ENCODE measurements around the gene ZRANB1. TPM values are rescaled to one million over a fixed set of nuclear protein-coding genes. Genes with fewer than 3 reads are reported as not detected.
A peak's percentile ranks its signal among the peaks of the same experiment; 100 is the strongest.

ZRANB1 gene
- total and polyA plus RNA-seq, 2 of the 4 experiments (the other 2 are of a cell fraction) = 11.2 to 24.7 TPM

DNA sequence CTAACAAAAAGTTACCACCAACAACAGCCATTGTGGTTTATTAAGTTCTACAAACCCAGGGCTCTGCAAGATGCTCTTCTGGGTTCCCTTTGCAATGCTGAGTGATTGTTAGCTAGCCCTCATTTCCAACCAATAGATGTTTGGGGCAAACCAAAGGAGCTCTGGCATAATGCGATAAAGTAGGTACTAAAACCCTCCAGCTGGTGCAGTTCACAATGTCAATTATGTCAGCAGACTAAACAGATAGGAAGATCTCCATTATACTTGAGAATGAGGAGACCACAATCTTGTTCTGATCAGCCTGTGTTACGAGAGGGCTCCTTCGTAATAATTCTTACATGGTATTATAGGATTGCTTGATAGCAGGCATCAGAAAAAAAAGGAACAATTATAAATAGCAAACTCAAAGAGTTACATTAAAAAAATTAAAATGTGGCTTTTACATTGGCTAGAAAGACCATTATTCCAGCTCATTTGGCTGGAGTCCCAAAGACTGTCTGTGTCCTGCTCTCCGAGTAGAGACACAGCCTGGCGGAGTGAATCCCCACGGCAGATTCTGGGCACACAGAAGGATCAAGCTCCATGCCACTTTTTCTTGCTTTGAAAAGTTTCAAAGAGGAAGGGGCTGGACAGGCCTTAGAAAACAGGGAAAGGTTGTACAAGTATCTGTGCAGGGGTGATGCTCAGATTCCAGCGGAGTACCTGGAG lies 93.8 kb downstream of the ZRANB1 start (continued):
- TF ChIP-seq MXI1 (IDR thresholded peaks at IDR 0.05; ENCODE audit: borderline replicate concordance, low read depth, low read length) = no peak

- H3K9me3 ChIP-seq (ENCODE audit: control insufficient read depth, insufficient read depth, low read length) = no peaks in the 10 kb centered on the region
- H2BK120ac ChIP-seq (ENCODE audit: low read depth, low read length) = peak overlapping the region; percentile 79
- H3K27me3 ChIP-seq (ENCODE audit: control insufficient read depth, insufficient read depth, low read length) = no peaks in the 10 kb centered on the region
- peak overlapping the region; percentile 57; the same call in 2 of the 3 replicates for H2BK15ac ChIP-seq (ENCODE audit: low read depth, low read length)
- peak overlapping the region; percentile 70; the same call in 1 of the 2 replicates for H3K18ac ChIP-seq (ENCODE audit: low read depth, low read length)
- peak overlapping the region; percentile 9 for H2AFZ ChIP-seq (replicated peaks; ENCODE audit: low read length, poor library complexity)
- intact Hi-C loops (cut with micrococcal nuclease) (no loop called here), dilution Hi-C loops (cut with HindIII; ENCODE audit: low sequenced_read_pairs, unreplicated experiment) (no loop called here), in situ Hi-C loops (cut with MboI; ENCODE audit: low sequenced_read_pairs) (no loop called here)
- ChIA-PET CTCF (interaction anchor here (1.0 to 2.4 kb wide), 2 partner anchors 24 to 37 kb away, joined by 3 to 10 read pairs; no protein-coding TSS in a partner anchor), POLR2A (ENCODE audit: unreplicated experiment) (no interaction called here)
- peak overlapping the region; percentile 53 for H3K14ac ChIP-seq (replicated peaks; ENCODE audit: low read depth, low read length)
- H3K27ac ChIP-seq (ENCODE audit: insufficient read depth, low read length) = peak overlapping the region; percentile 21; the same call in 1 of the 2 replicates
- TF ChIP-seq MXI1 (IDR thresholded peaks at IDR 0.05; ENCODE audit: borderline replicate concordance, low read depth, low read length) = 0 out of 2 replicates have a peak, but pooled peaks have one; percentile 22
- TF ChIP-seq NFE2L2 (IDR thresholded peaks at IDR 0.05; ENCODE audit: low read depth, low read length) = peak; percentile 22; the same call in 1 of the 2 replicates
- TF ChIP-seq, protein P1, sequence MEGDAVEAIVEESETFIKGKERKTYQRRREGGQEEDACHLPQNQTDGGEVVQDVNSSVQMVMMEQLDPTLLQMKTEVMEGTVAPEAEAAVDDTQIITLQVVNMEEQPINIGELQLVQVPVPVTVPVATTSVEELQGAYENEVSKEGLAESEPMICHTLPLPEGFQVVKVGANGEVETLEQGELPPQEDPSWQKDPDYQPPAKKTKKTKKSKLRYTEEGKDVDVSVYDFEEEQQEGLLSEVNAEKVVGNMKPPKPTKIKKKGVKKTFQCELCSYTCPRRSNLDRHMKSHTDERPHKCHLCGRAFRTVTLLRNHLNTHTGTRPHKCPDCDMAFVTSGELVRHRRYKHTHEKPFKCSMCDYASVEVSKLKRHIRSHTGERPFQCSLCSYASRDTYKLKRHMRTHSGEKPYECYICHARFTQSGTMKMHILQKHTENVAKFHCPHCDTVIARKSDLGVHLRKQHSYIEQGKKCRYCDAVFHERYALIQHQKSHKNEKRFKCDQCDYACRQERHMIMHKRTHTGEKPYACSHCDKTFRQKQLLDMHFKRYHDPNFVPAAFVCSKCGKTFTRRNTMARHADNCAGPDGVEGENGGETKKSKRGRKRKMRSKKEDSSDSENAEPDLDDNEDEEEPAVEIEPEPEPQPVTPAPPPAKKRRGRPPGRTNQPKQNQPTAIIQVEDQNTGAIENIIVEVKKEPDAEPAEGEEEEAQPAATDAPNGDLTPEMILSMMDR (conservative IDR thresholded peaks at IDR 0.05; ENCODE audit: low read depth, low read length) = no peak
- TF ChIP-seq CEBPB (IDR thresholded peaks at IDR 0.05; ENCODE audit: low read depth, low read length) = peak; percentile 89
- DNase-seq = peak; percentile 80
- H3K4me2 ChIP-seq (ENCODE audit: low read depth, low read length) = no peak overlapping the region
- H2AK9ac ChIP-seq (replicated peaks; ENCODE audit: low read depth, low read length, poor library complexity) = peak overlapping the region; percentile 65
- H2BK20ac ChIP-seq (ENCODE audit: low read depth, low read length) = peak overlapping the region; percentile 58
- BruUV-seq (replicated peaks) = no TSS peak
- H3K4me1 ChIP-seq (ENCODE audit: control insufficient read depth, insufficient read depth, low read length) = peaks cover 34% of the 10 kb centered on the region
- 50% methylated on average over 1 of the region's 8 CpGs; no CpG with 5 or more reads in 1 of the 2 experiments for WGBS, 2 experiments (ENCODE audit: extremely low coverage in 2 of 2, insufficient read length in 1 of 2)
- H2BK5ac ChIP-seq (ENCODE audit: low read depth, low read length, poor library complexity, severe bottlenecking) = peak overlapping the region; percentile 76
- H4K5ac ChIP-seq (ENCODE audit: low read depth, low read length) = peak overlapping the region; percentile 84; the same call in 1 of the 2 replicates
- H3K23ac ChIP-seq (ENCODE audit: low read depth, low read length) = peak overlapping the region; percentile 73
- peak overlapping the region; percentile 90 for H4K91ac ChIP-seq (ENCODE audit: insufficient read depth, low read depth, low read length)
- H3K36me3 ChIP-seq (ENCODE audit: control insufficient read depth, insufficient read depth, low read length) = peaks cover 13% of the 10 kb centered on the region; the same call in 1 of the 2 replicates
- peak; percentile 38 for ATAC-seq (ENCODE audit: low read depth)
- peak overlapping the region; percentile 78 for H2AK5ac ChIP-seq (ENCODE audit: low read depth, low read length)
- H4K20me1 ChIP-seq (ENCODE audit: insufficient read depth, low read length) = peaks cover 54% of the 10 kb centered on the region
- H3K9me1 ChIP-seq (ENCODE audit: insufficient read depth, low read length) = peaks cover 51% of the 10 kb centered on the region
- H3K4ac ChIP-seq (ENCODE audit: low read depth, low read length) = peak overlapping the region; percentile 86
- H3K56ac ChIP-seq (ENCODE audit: extremely low read depth, insufficient read depth, low read length) = peak overlapping the region; percentile 29; the same call in 1 of the 2 replicates
- peak overlapping the region; percentile 42 to 96; a peak in 3 of 4 replicates for H4K8ac ChIP-seq (ENCODE audit: low read depth in 2 of 2, low read length in 2 of 2)
- H3K79me1 ChIP-seq (ENCODE audit: low read depth in 1 of 2, low read length in 2 of 2) = peaks cover 41 to 93% of the 10 kb centered on the region in 2 experiments
- H3K4me3 ChIP-seq (ENCODE audit: insufficient read depth, low read depth, low read length) = no peak overlapping the region
- H3K9ac ChIP-seq (ENCODE audit: low read depth, low read length) = no peak overlapping the region
These were observed 95.4 kb downstream of the ZRANB1 start for GRCh38 chr10:125037145-125037877.

All from IMR-90 (cell line).